GM18519 (cell line): ENCODE results near the gene RAE1.

Source experiments
- ATAC-seq: cut with Tn5 transposase; IDR thresholded peaks from one replicate; pipeline ENCODE4 v1.9.1; 2021; ENCODE audit warnings: mild to moderate bottlenecking, moderate library complexity; ENCODE audit not compliant: unreplicated experiment, low FRiP score

Gene RAE1

GRCh38 chr20:57371363-57371762 is 20.3 kb downstream of the RAE1 start:
- ATAC-seq: no peak

GRCh38 chr20:57372157-57372556 is 21.1 kb downstream of the RAE1 start:
- no peak for ATAC-seq

GRCh38 chr20:57372581-57373350 is 21.7 kb downstream of the RAE1 start:
- ATAC-seq: no peak

GRCh38 chr20:57374343-57374930 is 23.4 kb downstream of the RAE1 start:
- no peak for ATAC-seq

- no peak for ATAC-seq
These were observed 24.0 kb downstream of the RAE1 start for GRCh38 chr20:57374931-57375651.

GRCh38 chr20:57375652-57376230 is 24.7 kb downstream of the RAE1 start:
- no peak for ATAC-seq

GRCh38 chr20:57377350-57377749 is 26.3 kb downstream of the RAE1 start:
- no peak for ATAC-seq

GRCh38 chr20:57378107-57378506 is 27.1 kb downstream of the RAE1 start:
- ATAC-seq: no peak

GRCh38 chr20:57378646-57379262 is 27.7 kb downstream of the RAE1 start:
- no peak for ATAC-seq

- ATAC-seq: no peak
These were observed 28.2 kb downstream of the RAE1 start for GRCh38 chr20:57379263-57379647.

GRCh38 chr20:57380081-57380750 is 29.2 kb downstream of the RAE1 start:
- no peak for ATAC-seq

- no peak for ATAC-seq
These were observed 30.8 kb downstream of the RAE1 start for GRCh38 chr20:57381596-57382503.

GRCh38 chr20:57382516-57382915 is 31.5 kb downstream of the RAE1 start:
- ATAC-seq: no peak

GRCh38 chr20:57383447-57384347 is 32.6 kb downstream of the RAE1 start:
- ATAC-seq: no peak

GRCh38 chr20:57384486-57384885 is 33.4 kb downstream of the RAE1 start:
- no peak for ATAC-seq

GRCh38 chr20:57384953-57385761 is 34.1 kb downstream of the RAE1 start:
- no peak for ATAC-seq

GRCh38 chr20:57385940-57386339 is 34.9 kb downstream of the RAE1 start:
- ATAC-seq: no peak
